ENCODE measurements around the gene CCDC15. TPM values are rescaled to one million over a fixed set of nuclear protein-coding genes. Genes with fewer than 3 reads are reported as not detected.

Gene CCDC15
- polyA plus RNA-seq, 4 donors, result 0.22 to 2.2 (median 0.60) TPM

DNA sequence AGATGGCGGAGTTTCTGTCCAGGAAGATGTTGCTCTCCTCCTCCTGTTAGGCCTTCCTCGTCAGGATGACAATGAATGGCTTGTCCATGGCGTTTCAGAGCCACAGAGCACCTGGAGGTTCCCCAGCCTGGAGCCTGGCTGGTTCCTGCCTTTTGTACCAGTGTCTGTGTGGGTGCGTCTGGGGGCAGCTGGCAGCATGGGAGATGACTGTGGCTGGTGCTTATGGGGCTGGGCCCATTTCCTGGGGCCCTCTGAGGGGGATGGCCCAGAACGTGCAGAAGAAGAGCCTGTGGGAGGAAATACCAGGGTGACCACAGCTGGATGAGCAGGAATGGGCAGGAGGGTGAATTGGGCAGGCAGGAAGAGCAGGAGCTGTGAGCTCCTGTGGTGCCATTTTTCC, 115.8 kb downstream of the CCDC15 start:
- WGBS, 3 donors, result 52 to 62% (median 54%) methylated on average over 5 of the region's 5 CpGs
- peaks cover 14 to 71% (median 21%) of the 10 kb centered on the region in 3 donors for H3K4me1 ChIP-seq (ENCODE audit: control insufficient read depth in 3 of 3, insufficient read depth in 2 of 3, low read depth in 1 of 3, low read length in 2 of 3)
- H3K27me3 ChIP-seq (ENCODE audit: control insufficient read depth in 3 of 3, insufficient read depth in 3 of 3, low read length in 3 of 3), result no peaks in the 10 kb centered on the region
- DNase-seq (no peak), FAIRE-seq (no peak)
- H3K4me3 ChIP-seq (ENCODE audit: low read depth in 1 of 3, low read length in 3 of 3), result no peak overlapping the region
- peak overlapping the region; percentile 75 to 95 (median 88) for H3K27ac ChIP-seq (ENCODE audit: low read depth in 1 of 3, low read length in 2 of 3)
- H3K9me3 ChIP-seq (ENCODE audit: control insufficient read depth in 2 of 2, insufficient read depth in 1 of 2, low read depth in 1 of 2, low read length in 1 of 2), result no peaks in the 10 kb centered on the region
- H3K36me3 ChIP-seq (ENCODE audit: control insufficient read depth in 3 of 3, insufficient read depth in 2 of 3, low read depth in 1 of 3, low read length in 3 of 3), result peaks cover 0 to 23% (median 0%) of the 10 kb centered on the region in 3 donors

DNA sequence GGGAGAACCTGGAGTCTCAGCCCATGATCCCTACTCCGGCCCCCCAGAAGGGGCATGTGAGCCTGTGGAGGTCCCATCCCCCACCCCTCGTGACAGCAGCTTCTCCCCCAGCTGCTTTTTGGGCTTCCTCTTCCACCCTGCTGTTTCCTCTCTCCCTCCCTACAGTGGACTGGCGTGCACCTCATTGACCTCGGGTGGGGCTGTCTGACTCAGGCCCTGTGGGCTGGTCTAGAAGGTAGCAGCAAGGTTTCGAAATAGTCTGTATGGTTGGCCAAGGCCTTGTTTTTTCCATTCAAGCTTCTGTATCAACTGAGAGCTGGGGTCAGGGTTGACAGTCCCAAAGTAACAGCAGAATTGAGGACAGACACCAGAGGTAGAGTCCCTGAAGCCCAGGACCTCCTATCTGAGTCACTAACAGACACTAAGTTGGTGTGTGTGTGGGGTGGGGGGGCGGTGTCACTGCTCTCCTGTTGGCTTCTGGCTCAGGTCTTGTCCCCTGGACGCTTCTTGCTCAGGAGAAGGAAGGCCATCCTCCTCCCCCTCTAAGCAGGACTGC, 116.8 kb downstream of the CCDC15 start:
- FAIRE-seq, result no peak

DNA sequence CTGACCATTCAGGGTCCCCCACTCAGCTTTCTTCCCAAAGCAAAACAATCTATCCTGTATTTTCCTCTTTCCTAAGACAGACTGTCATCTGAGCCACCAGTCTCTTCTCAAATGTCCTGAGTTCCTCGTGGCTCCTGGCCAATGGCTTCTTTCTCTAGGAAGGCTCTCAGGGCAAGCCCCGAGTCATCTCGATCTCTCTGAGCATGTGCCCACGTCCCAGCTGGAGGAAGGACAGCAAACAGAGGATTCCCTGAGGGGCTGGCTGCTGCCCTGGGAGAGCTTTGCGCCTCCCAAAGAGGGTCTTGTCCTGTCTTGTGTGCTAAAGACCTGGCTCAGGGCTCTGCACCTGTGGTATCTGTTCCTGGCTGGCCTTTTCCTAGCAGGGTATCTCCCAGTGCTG, 117.4 kb downstream of the CCDC15 start:
- H3K27ac ChIP-seq (ENCODE audit: low read depth in 1 of 3, low read length in 2 of 3), result peak overlapping the region; percentile 74 to 95 (median 88)
- DNase-seq, result peak; percentile 24 to 45
- WGBS, 3 donors, result 30 to 38% (median 33%) methylated on average over 5 of the region's 5 CpGs
- FAIRE-seq, result no peak
- peaks cover 0 to 36% (median 0%) of the 10 kb centered on the region in 3 donors for H3K36me3 ChIP-seq (ENCODE audit: control insufficient read depth in 3 of 3, insufficient read depth in 2 of 3, low read depth in 1 of 3, low read length in 3 of 3)
- no peaks in the 10 kb centered on the region for H3K9me3 ChIP-seq (ENCODE audit: control insufficient read depth in 2 of 2, insufficient read depth in 1 of 2, low read depth in 1 of 2, low read length in 1 of 2)
- no peak overlapping the region for H3K4me3 ChIP-seq (ENCODE audit: low read depth in 1 of 3, low read length in 3 of 3)
- peaks cover 14 to 85% (median 21%) of the 10 kb centered on the region in 3 donors for H3K4me1 ChIP-seq (ENCODE audit: control insufficient read depth in 3 of 3, insufficient read depth in 2 of 3, low read depth in 1 of 3, low read length in 2 of 3)
- H3K27me3 ChIP-seq (ENCODE audit: control insufficient read depth in 3 of 3, insufficient read depth in 3 of 3, low read length in 3 of 3), result no peaks in the 10 kb centered on the region

More for the DNA sequence above, 116.8 kb downstream of the CCDC15 start:
- H3K27ac ChIP-seq (ENCODE audit: low read depth in 1 of 3, low read length in 2 of 3), result peak overlapping the region; percentile 75 to 95 (median 88)
- H3K4me1 ChIP-seq (ENCODE audit: control insufficient read depth in 3 of 3, insufficient read depth in 2 of 3, low read depth in 1 of 3, low read length in 2 of 3), result peaks cover 14 to 80% (median 21%) of the 10 kb centered on the region in 3 donors
- peak; percentile 91 to 94 for DNase-seq
- H3K36me3 ChIP-seq (ENCODE audit: control insufficient read depth in 3 of 3, insufficient read depth in 2 of 3, low read depth in 1 of 3, low read length in 3 of 3), result peaks cover 0 to 30% (median 0%) of the 10 kb centered on the region in 3 donors
- WGBS, 3 donors, result 30 to 35% (median 30%) methylated on average over 7 of the region's 7 CpGs
- no peaks in the 10 kb centered on the region for H3K27me3 ChIP-seq (ENCODE audit: control insufficient read depth in 3 of 3, insufficient read depth in 3 of 3, low read length in 3 of 3)
- no peaks in the 10 kb centered on the region for H3K9me3 ChIP-seq (ENCODE audit: control insufficient read depth in 2 of 2, insufficient read depth in 1 of 2, low read depth in 1 of 2, low read length in 1 of 2)
- no peak overlapping the region for H3K4me3 ChIP-seq (ENCODE audit: low read depth in 1 of 3, low read length in 3 of 3)

DNA sequence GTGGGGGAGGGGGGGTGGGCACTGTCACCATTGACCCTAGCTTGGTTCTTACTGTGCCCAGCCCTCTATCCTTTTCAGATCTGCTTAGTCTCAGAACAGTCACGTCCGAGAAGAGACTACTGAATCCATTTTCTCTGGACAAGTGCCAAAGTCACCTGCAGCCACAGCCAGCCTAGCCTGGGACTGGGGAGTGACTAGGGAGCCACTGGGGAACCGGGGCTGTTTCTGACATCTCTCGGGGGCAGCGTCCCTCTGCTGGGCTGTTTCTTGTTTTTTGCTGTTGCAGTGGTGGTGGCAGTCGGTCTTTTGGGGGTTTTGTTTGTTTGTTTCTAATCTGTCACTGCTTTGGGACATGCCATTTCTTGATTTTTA, 117.8 kb downstream of the CCDC15 start:
- DNase-seq (peak; percentile 77 to 81), FAIRE-seq (no peak)
- Histone ChIP-seq H3K4me1 (ENCODE audit: control insufficient read depth in 3 of 3, insufficient read depth in 2 of 3, low read depth in 1 of 3, low read length in 2 of 3) (peaks cover 14 to 88% (median 21%) of the 10 kb centered on the region in 3 donors), H3K4me3 (ENCODE audit: low read depth in 1 of 3, low read length in 3 of 3) (no peak overlapping the region), H3K36me3 (ENCODE audit: control insufficient read depth in 3 of 3, insufficient read depth in 2 of 3, low read depth in 1 of 3, low read length in 3 of 3) (peaks cover 0 to 40% (median 0%) of the 10 kb centered on the region in 3 donors), H3K27me3 (ENCODE audit: control insufficient read depth in 3 of 3, insufficient read depth in 3 of 3, low read length in 3 of 3) (no peaks in the 10 kb centered on the region), H3K27ac (ENCODE audit: low read depth in 1 of 3, low read length in 2 of 3) (peak overlapping the region; percentile 71 to 95 (median 74)), H3K9me3 (ENCODE audit: control insufficient read depth in 2 of 2, insufficient read depth in 1 of 2, low read depth in 1 of 2, low read length in 1 of 2) (no peaks in the 10 kb centered on the region)
- WGBS, 3 donors, result 18 to 55% (median 37%) methylated on average over 6 of the region's 6 CpGs

DNA sequence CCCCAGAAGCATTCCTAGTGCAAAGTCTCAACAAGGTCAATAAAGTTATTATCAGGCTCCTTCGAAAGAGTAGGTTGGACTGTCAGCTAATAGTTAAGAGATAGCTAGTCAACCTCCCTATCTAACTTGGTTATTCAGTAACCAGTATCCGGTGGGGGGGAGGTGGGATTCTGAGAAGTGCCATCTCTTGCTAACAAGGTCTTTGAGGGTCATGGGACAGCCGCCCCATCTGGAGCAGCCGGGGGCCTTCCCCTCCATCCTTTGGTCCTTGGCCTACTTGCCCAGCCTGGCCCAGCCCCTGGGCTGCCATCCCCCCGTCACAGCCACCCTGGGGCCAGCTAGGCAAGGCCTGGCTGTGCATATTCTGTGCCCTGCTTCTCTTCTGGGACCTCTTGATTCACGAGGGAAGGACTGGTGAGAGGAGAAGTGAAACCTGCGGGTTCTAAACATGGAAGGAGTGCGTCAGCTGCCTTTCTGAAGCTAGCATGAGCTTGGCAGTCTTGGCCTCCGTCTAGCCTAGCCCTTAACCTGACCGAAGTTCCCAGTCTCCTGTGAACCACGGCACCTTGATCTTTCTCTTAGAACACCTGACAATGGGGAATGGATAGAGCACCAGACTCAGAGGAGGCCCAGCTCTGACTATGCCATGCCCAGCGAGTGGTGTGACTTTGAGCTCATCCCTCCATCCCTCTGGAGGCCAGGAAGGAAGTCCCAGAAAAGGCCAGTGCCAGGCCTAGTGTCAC, 118.4 kb downstream of the CCDC15 start:
- peak; percentile 76 to 91 for DNase-seq
- H3K27me3 ChIP-seq (ENCODE audit: control insufficient read depth in 3 of 3, insufficient read depth in 3 of 3, low read length in 3 of 3), result no peaks in the 10 kb centered on the region
- no peak overlapping the region for H3K4me3 ChIP-seq (ENCODE audit: low read depth in 1 of 3, low read length in 3 of 3)
- no peak for FAIRE-seq
- WGBS, 3 donors, result 28 to 61% (median 45%) methylated on average over 12 of the region's 12 CpGs
- H3K27ac ChIP-seq (ENCODE audit: low read depth in 1 of 3, low read length in 2 of 3), result peak overlapping the region; percentile 71 to 95 (median 74)
- H3K4me1 ChIP-seq (ENCODE audit: control insufficient read depth in 3 of 3, insufficient read depth in 2 of 3, low read depth in 1 of 3, low read length in 2 of 3), result peaks cover 14 to 88% (median 21%) of the 10 kb centered on the region in 3 donors
- no peaks in the 10 kb centered on the region for H3K9me3 ChIP-seq (ENCODE audit: control insufficient read depth in 2 of 2, insufficient read depth in 1 of 2, low read depth in 1 of 2, low read length in 1 of 2)
- peaks cover 0 to 46% (median 0%) of the 10 kb centered on the region in 3 donors for H3K36me3 ChIP-seq (ENCODE audit: control insufficient read depth in 3 of 3, insufficient read depth in 2 of 3, low read depth in 1 of 3, low read length in 3 of 3)

DNA sequence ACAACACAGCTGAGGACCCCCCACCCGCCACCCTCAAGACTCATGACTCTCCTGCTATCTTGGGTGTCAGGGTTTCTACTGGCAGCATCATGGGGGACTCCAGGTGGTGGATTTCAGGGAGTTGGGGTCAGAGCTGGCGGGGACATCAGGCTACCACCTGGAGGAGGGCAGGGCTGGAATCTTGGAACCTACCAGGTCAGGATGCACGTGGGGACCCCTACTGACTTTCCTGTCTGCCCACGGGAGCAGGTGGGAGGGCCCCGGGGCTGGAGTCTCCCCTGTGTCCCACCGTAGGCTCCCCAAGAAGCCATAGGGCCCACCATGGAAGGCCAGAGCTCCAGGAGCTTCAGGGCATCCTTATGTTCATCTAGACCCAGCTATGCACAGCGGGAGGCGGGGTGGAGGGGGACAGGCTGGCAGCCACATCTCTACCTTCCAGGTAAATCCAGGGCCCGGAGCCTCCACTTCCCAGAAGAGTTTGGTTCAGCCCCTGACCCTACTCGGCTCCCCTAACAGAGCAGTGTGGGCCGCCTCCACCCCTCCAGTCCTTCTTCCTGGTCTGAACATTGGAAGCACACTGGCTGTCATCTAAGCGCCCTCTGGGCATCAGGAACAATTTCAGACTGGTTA, 119.1 kb downstream of the CCDC15 start:
- Histone ChIP-seq H3K27ac (ENCODE audit: low read depth in 1 of 3, low read length in 2 of 3) (peak overlapping the region; percentile 64 to 95 (median 74)), H3K4me3 (ENCODE audit: low read depth in 1 of 3, low read length in 3 of 3) (no peak overlapping the region), H3K36me3 (ENCODE audit: control insufficient read depth in 3 of 3, insufficient read depth in 2 of 3, low read depth in 1 of 3, low read length in 3 of 3) (peaks cover 0 to 52% (median 0%) of the 10 kb centered on the region in 3 donors), H3K4me1 (ENCODE audit: control insufficient read depth in 3 of 3, insufficient read depth in 2 of 3, low read depth in 1 of 3, low read length in 2 of 3) (peaks cover 14 to 86% (median 21%) of the 10 kb centered on the region in 3 donors), H3K27me3 (ENCODE audit: control insufficient read depth in 3 of 3, insufficient read depth in 3 of 3, low read length in 3 of 3) (no peaks in the 10 kb centered on the region), H3K9me3 (ENCODE audit: control insufficient read depth in 2 of 2, insufficient read depth in 1 of 2, low read depth in 1 of 2, low read length in 1 of 2) (no peaks in the 10 kb centered on the region)
- no peak for FAIRE-seq
- WGBS, 3 donors, result 91 to 92% (median 91%) methylated on average over 11 to 12 of the region's 12 CpGs
- no peak for DNase-seq

DNA sequence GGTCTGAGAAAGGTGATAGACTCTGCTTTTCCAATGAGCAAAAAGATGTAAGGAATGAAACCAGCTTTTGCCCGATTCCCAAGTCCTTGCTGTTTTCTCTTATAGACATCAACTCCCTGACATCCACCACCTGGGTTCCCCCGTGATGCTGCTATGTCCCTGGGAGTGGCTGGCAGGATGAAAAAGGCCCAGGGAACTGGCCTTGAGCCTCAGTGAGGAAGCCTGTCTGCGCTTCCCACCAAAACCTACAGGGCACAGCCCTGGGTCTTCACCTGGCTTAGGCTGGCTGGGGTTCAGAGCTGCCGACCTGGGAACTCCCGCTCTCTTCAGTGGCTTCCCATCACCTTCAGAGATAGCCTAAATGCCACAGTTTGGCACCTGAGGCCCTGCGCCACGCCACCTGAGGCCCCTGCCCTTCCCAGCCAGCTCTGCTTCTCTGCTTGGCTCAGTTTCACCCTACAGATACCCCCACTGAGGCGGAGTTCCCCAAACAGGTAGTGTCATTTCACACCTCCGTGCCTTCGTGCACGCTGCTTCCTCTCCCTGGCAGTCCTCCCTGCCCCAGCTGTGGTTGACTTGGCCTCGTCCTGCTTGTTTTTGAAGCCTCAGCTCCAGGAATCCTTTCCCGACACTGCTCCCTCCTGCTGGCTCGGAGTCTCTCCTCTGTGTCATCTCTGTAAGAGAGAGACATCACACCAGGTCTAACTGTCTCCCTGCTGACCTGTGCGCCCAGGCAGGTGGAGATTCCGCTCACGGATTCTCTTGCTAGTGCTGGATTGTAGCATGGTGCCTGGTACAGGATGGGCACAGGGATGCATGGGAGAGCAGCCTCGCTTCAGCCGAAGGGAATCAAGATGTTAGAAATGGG, 119.8 kb downstream of the CCDC15 start:
- Histone ChIP-seq H3K36me3 (ENCODE audit: control insufficient read depth in 3 of 3, insufficient read depth in 2 of 3, low read depth in 1 of 3, low read length in 3 of 3) (peaks cover 0 to 60% (median 0%) of the 10 kb centered on the region in 3 donors), H3K27ac (ENCODE audit: low read depth in 1 of 3, low read length in 2 of 3) (peak overlapping the region in 1 of 3 donors; percentile 95), H3K9me3 (ENCODE audit: control insufficient read depth in 2 of 2, insufficient read depth in 1 of 2, low read depth in 1 of 2, low read length in 1 of 2) (no peaks in the 10 kb centered on the region), H3K27me3 (ENCODE audit: control insufficient read depth in 3 of 3, insufficient read depth in 3 of 3, low read length in 3 of 3) (no peaks in the 10 kb centered on the region), H3K4me3 (ENCODE audit: low read depth in 1 of 3, low read length in 3 of 3) (no peak overlapping the region), H3K4me1 (ENCODE audit: control insufficient read depth in 3 of 3, insufficient read depth in 2 of 3, low read depth in 1 of 3, low read length in 2 of 3) (peaks cover 12 to 78% (median 20%) of the 10 kb centered on the region in 3 donors)
- DNase-seq (no peak), FAIRE-seq (no peak)
- 72 to 78% (median 72%) methylated on average over 19 of the region's 19 CpGs for WGBS, 3 donors
